HepG2 (cell line): ENCODE results near the gene STK38L. TPM values are rescaled to one million over a fixed set of nuclear protein-coding genes. Genes with fewer than 3 reads are reported as not detected.

Source experiments
- ATAC-seq: fragments of 200-7000 bp; cut with Tn5 transposase; 3 replicates; pipeline ENCODE4 v1.9.1; 2020; ENCODE audit warnings: mild to moderate bottlenecking, moderate library complexity
- BruUV-seq: library from RNA; stranded (reverse); fragments of 400-500 nt; replicated peaks from 2 replicates; lab custom pipeline; 2021; lab: Mats Ljungman, UMichigan
- CTCF ChIA-PET: fragments of 300-600 bp; formaldehyde crosslinking; extraction: SDS; loops from one replicate; lab custom pipeline; 2021; ENCODE audit warnings: low total read pairs, inconsistent platforms, low intra/inter-chr PET ratio; lab: Yijun Ruan, JAX
- POLR2A ChIA-PET: fragments of 350-600 bp; sonication (Branson Sonifier 250); formaldehyde crosslinking; loops from one replicate; lab custom pipeline; 2020; ENCODE audit warnings: antibody characterized with exemption, inconsistent platforms; lab: Yijun Ruan, JAX
- DNase-seq: peaks from one replicate; pipeline ENCODE4 v3.0.0-alpha.2; 2015; ENCODE audit warnings: low spot score
- FAIRE-seq: peaks from 3 replicates; lab custom pipeline; 2011; peaks lifted over from hg19 to GRCh38; lab: Jason Lieb, UNC
- H2AFZ ChIP-seq: one replicate; pipeline ENCODE4 v1.6.1; 2011; ENCODE audit warnings: low read length, inconsistent platforms
- H3K27ac ChIP-seq: fragments of 300-600 bp; 3 replicates; pipeline ENCODE4 v1.8.0; 2011; ENCODE audit warnings: mixed run types, mild to moderate bottlenecking, mixed read lengths, low read length, inconsistent platforms; ENCODE audit not compliant: insufficient read depth; ENCODE audit errors: extremely low read length
- H3K27me3 ChIP-seq, 2 experiments: fragments of 200-600 bp in 1 of 2; 2 replicates in 1 of 2; 3 replicates in 1 of 2; pipeline versions ENCODE4 v1.6.0 to v1.8.0; 2011; ENCODE audit warnings: low read length in 2 of 2, mild to moderate bottlenecking in 2 of 2, moderate library complexity in 2 of 2, inconsistent platforms in 1 of 2; ENCODE audit not compliant: insufficient read depth in 2 of 2, control insufficient read depth in 1 of 2
- H3K36me3 ChIP-seq, 2 experiments: fragments of 200-600 bp in 1 of 2; replicated peaks in 1 of 2; 2 replicates in 1 of 2; 3 replicates in 1 of 2; pipeline versions ENCODE4 v1.5.1 to v1.8.0; 2011; ENCODE audit warnings: low read length in 2 of 2, inconsistent platforms in 1 of 2; ENCODE audit not compliant: insufficient read depth in 2 of 2, control insufficient read depth in 1 of 2
- H3K4me1 ChIP-seq: 2 replicates; pipeline ENCODE4 v1.5.1; 2012; ENCODE audit warnings: low read length, inconsistent platforms; ENCODE audit not compliant: insufficient read depth
- H3K4me2 ChIP-seq: 2 replicates; pipeline ENCODE4 v1.6.0; 2011; ENCODE audit warnings: low read depth, low read length, inconsistent platforms
- H3K4me3 ChIP-seq, 3 experiments: fragments of 200-600 bp in 1 of 3; sonication (generic), shearing (Covaris generic) in 1 of 3; replicated peaks in 1 of 3; 2 replicates each; pipeline ENCODE4 v1.5.1; 2011 to 2016; ENCODE audit warnings: low read length in 3 of 3, inconsistent platforms in 2 of 3, low read depth in 2 of 3, mild to moderate bottlenecking in 2 of 3, control low read depth in 1 of 3, mixed read lengths in 1 of 3; ENCODE audit not compliant: insufficient read depth in 1 of 3
- H3K79me2 ChIP-seq: one replicate; pipeline ENCODE4 v1.6.1; 2011; ENCODE audit warnings: low read length, inconsistent platforms; ENCODE audit not compliant: insufficient read depth
- H3K9ac ChIP-seq: 2 replicates; pipeline ENCODE4 v1.6.0; 2011; ENCODE audit warnings: mild to moderate bottlenecking, low read depth, low read length, inconsistent platforms; ENCODE audit not compliant: insufficient read depth
- H3K9me3 ChIP-seq: 2 replicates; pipeline ENCODE4 v1.5.1; 2012; ENCODE audit warnings: mild to moderate bottlenecking, low read length
- H4K20me1 ChIP-seq: 2 replicates; pipeline ENCODE4 v1.6.0; 2011; ENCODE audit warnings: inconsistent platforms, mild to moderate bottlenecking, low read length, moderate library complexity; ENCODE audit not compliant: insufficient read depth
- EEA1 ChIP-seq: sonication (generic); formaldehyde crosslinking; IDR thresholded peaks from 2 replicates; pipeline ENCODE4 v1.5.1; 2020; ENCODE audit warnings: mild to moderate bottlenecking, missing genetic modification reagents, borderline replicate concordance
- HNRNPUL1 ChIP-seq: fragments of 200-400 bp; formaldehyde crosslinking; IDR thresholded peaks from 2 replicates; pipeline ENCODE4 v1.6.1; 2017; ENCODE audit warnings: low read depth, mild to moderate bottlenecking, low read length, moderate library complexity
- ZNF282 ChIP-seq: fragments of 450-650 bp; IDR thresholded peaks from 2 replicates; pipeline ENCODE4 v1.6.1; 2018; ENCODE audit not compliant: partially characterized antibody
- ZNF549 ChIP-seq: sonication (generic); formaldehyde crosslinking; IDR thresholded peaks from 2 replicates; pipeline ENCODE4 v1.5.0; 2020; ENCODE audit warnings: missing genetic modification reagents
- ZNF615 ChIP-seq: sonication (generic); formaldehyde crosslinking; IDR thresholded peaks from 2 replicates; pipeline ENCODE4 v1.5.0; 2020; ENCODE audit warnings: mild to moderate bottlenecking, missing genetic modification reagents, borderline replicate concordance
- ZNF724P ChIP-seq: sonication (generic); formaldehyde crosslinking; IDR thresholded peaks from 2 replicates; pipeline ENCODE4 v1.8.0; 2022; ENCODE audit warnings: missing genetic modification reagents, borderline replicate concordance
- ZNF775 ChIP-seq: sonication (generic); formaldehyde crosslinking; IDR thresholded peaks from 2 replicates; pipeline ENCODE4 v1.4.0; 2020; ENCODE audit warnings: missing genetic modification reagents, mild to moderate bottlenecking, moderate library complexity, borderline replicate concordance
- ZSCAN29 ChIP-seq: sonication (generic); formaldehyde crosslinking; conservative IDR thresholded peaks from 2 replicates; pipeline ENCODE4 v1.4.0; 2020; ENCODE audit warnings: mild to moderate bottlenecking, missing genetic modification reagents
- in situ Hi-C: cut with HindIII; loops from 2 replicates; pipeline ENCODE4 v1.10.0; 2017; ENCODE audit warnings: low pct_unique_long_range_greater_than_20kb; ENCODE audit not compliant: extremely low pct_ligation_motif_present
- intact Hi-C: fragments of 100-400 bp; cut with micrococcal nuclease; formaldehyde crosslinking; loops from one replicate; pipeline ENCODE4 v1.10.0; 2022; ENCODE audit not compliant: unreplicated experiment
- polyA plus RNA-seq, 8 experiments: library from polyadenylated mRNA; depleted of rRNA in 3 of 8; stranded (reverse) in 7 of 8; unstranded in 1 of 8; fragments of >200 nt; fragmentation: Illumina TruSeq in 4 of 8; extraction: Trizol in 4 of 8; gene quantifications; 2 replicates each; pipeline versions ENCODE4 v1.2.1 to v1.2.3, GENCODE V29; 2011 to 2016; ENCODE audit warnings: low read depth in 4 of 8, missing spikeins in 1 of 8, mixed read lengths in 1 of 8; ENCODE audit not compliant: insufficient read depth in 1 of 8
- total RNA-seq, 5 experiments: library from RNA; depleted of rRNA; stranded (reverse); fragments of >200 nt; fragmentation: Illumina TruSeq; extraction: Trizol; gene quantifications; 2 replicates each; pipeline ENCODE4 v1.2.3, GENCODE V29; 2016; ENCODE audit warnings: low read depth in 1 of 5
- TF ChIP-seq, protein P1 (sequence below): sonication (generic); formaldehyde crosslinking; IDR thresholded peaks from 2 replicates; pipeline ENCODE4 v1.5.0; 2020; ENCODE audit warnings: mild to moderate bottlenecking, missing genetic modification reagents, borderline replicate concordance

Gene STK38L
- total and polyA plus RNA-seq, 2 of the 13 experiments (the other 11 are each of a cell fraction or from before 2014, with no cell fraction given) = 6.1 to 26.4 TPM

DNA sequence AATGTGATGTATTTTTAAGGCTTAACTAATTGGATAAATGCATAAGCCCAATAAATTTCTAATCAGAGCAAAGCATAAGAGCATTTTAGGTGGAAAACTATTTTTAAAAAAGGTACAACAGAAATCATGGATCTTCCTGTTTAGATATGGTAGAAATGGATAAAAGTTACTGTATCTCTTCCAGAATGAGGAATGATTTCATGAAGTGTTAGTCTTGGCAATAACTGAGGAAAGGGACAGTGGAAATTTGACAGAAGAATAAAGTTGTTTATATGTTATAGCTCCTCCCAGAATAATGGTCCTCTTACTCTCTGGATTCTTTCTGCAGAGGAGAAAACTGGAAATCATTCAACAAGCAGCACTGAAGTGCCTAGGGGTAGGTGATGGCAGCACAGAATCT lies 56.1 kb downstream of the STK38L start:
- POLR2A ChIA-PET = no interaction called here
- Histone ChIP-seq H3K4me2 (no peak overlapping the region), H3K27ac (no peak overlapping the region), H3K9ac (no peak overlapping the region), H3K4me3 (no peak overlapping the region), H3K9me3 (no peaks in the 10 kb centered on the region), H3K4me1 (peaks cover 10% of the 10 kb centered on the region), H2AFZ (no peak overlapping the region), H3K27me3 (no peaks in the 10 kb centered on the region), H3K79me2 (no peaks in the 10 kb centered on the region), H4K20me1 (no peaks in the 10 kb centered on the region; the same call in 1 of the 2 replicates), H3K36me3 (peaks cover 0 to 1% of the 10 kb centered on the region in 2 experiments; a peak in 1 of 5 replicates)
- intact Hi-C loops = loop anchor here (5.0 kb wide), 1 partner anchor 263 kb away; no protein-coding TSS in a partner anchor
- in situ Hi-C loops = loop anchor here (10.0 kb wide), 1 partner anchor 265 kb away; no protein-coding TSS in a partner anchor
- CTCF ChIA-PET = no interaction called here
- ATAC-seq (no peak), DNase-seq (no peak), FAIRE-seq (no peak)
- no TSS peak for BruUV-seq
- TF ChIP-seq ZSCAN29 (CRISPR knock-in tag) = no peak
- TF ChIP-seq ZNF549 = no peak
- TF ChIP-seq EEA1 = no peak
- TF ChIP-seq, protein P1, sequence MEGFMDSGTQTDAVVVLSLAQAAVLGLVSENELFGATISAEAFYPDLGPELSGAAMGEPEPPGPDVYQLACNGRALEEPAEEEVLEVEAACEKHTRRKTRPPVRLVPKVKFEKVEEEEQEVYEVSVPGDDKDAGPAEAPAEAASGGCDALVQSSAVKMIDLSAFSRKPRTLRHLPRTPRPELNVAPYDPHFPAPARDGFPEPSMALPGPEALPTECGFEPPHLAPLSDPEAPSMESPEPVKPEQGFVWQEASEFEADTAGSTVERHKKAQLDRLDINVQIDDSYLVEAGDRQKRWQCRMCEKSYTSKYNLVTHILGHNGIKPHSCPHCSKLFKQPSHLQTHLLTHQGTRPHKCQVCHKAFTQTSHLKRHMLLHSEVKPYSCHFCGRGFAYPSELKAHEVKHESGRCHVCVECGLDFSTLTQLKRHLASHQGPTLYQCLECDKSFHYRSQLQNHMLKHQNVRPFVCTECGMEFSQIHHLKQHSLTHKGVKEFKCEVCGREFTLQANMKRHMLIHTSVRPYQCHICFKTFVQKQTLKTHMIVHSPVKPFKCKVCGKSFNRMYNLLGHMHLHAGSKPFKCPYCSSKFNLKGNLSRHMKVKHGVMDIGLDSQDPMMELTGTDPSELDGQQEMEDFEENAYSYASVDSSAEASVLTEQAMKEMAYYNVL = no peak
- TF ChIP-seq ZNF724P (CRISPR knock-in tag) = no peak
- no peak for TF ChIP-seq ZNF775 (CRISPR knock-in tag)
- TF ChIP-seq ZNF282 = no peak
- no peak for TF ChIP-seq ZNF615
- no peak for TF ChIP-seq HNRNPUL1
